ENCODE measurements around the gene CAMLG. TPM values are rescaled to one million over a fixed set of nuclear protein-coding genes. Genes with fewer than 3 reads are reported as not detected.
A peak's percentile ranks its signal among the peaks of the same experiment; 100 is the strongest.
"Not testable (repeated sequence)": the region's sequence is repeated elsewhere in the genome, so short reads cannot be mapped to it uniquely, and the experiment has no call there.

The CAMLG gene
- total RNA-seq (2021; ENCODE audit: unreplicated experiment), result 28.3 TPM
- 25.2 TPM for polyA plus RNA-seq (2012; ENCODE audit: insufficient read length)
- percentile 69 among the genes with signal in this experiment for Bru-seq, nascent RNA
- percentile 76 among the genes with signal in this experiment for BruChase-seq, experiment 1, labeled RNA remaining after a 2-hour chase
- BruChase-seq, experiment 2, labeled RNA remaining after a 6-hour chase, result percentile 79 among the genes with signal in this experiment
- long read RNA-seq, transcript CAMLG-202 (3 exons, 895 nt), result minor isoform, 10 of 57 reads
- long read RNA-seq, transcript CAMLG-201 (4 exons, 2,221 nt), result major isoform, 26 of 57 reads
- long read RNA-seq, partial matches to known transcripts, result 6 of 57 reads
- long read RNA-seq, other reads (novel, unspliced or antisense), result 15 of 57 reads

GRCh38 chr5:134738133-134738962, at the start of gene CAMLG:
CAMLG (plus strand) TSS chr5:134738548; CDS start chr5:134738621, 73 bp downstream.
- BruUV-seq (replicated peaks), result no TSS peak

GRCh38 chr5:134690144-134690543, 48.2 kb upstream of the CAMLG start:
- H3K4me3 ChIP-seq (ENCODE audit: low read depth in 2 of 2, low read length in 2 of 2); DNase-seq (ENCODE audit: low read depth, low spot score); H3K27ac ChIP-seq (ENCODE audit: low read length); in situ Hi-C loops (cut with HindIII; ENCODE audit: low pct_unique_long_range_greater_than_20kb, low sequenced_read_pairs); H3K36me3 ChIP-seq (ENCODE audit: control insufficient read depth, insufficient read depth, low read length); ATAC-seq; H3K9me3 ChIP-seq (ENCODE audit: control insufficient read depth, insufficient read depth, low read depth, low read length); H3K4me1 ChIP-seq (ENCODE audit: control insufficient read depth, insufficient read depth, low read length); intact Hi-C loops (cut with micrococcal nuclease; ENCODE audit: unreplicated experiment); BruUV-seq (replicated peaks); H3K27me3 ChIP-seq (ENCODE audit: control insufficient read depth, insufficient read depth, low read length); CTCF ChIA-PET: not testable (repeated sequence)
- POLR2A ChIA-PET, result interaction anchor here (0.6 kb wide), 1 partner anchor 9 kb away, joined by 7 read pairs; no protein-coding TSS in a partner anchor

More at GRCh38 chr5:134738133-134738962, at the start of gene CAMLG:
- peak; percentile 99 for ATAC-seq
- ChIA-PET POLR2A (interaction anchor here (0.5 to 1.8 kb wide), 3 partner anchors 9 to 20 kb away, joined by 3 to 9 read pairs (median 8); partner anchors contain the start of gene DDX46), CTCF (interaction anchor here (0.6 to 0.8 kb wide), 4 partner anchors 23 to 214 kb away, joined by 3 to 6 read pairs (median 4); no protein-coding TSS in a partner anchor)
- H3K9me3 ChIP-seq (ENCODE audit: control insufficient read depth, insufficient read depth, low read depth, low read length), result no peaks in the 10 kb centered on the region
- H3K4me1 ChIP-seq (ENCODE audit: control insufficient read depth, insufficient read depth, low read length), result peaks cover 9% of the 10 kb centered on the region; the same call in 1 of the 2 replicates
- in situ Hi-C loops (cut with HindIII; ENCODE audit: low pct_unique_long_range_greater_than_20kb, low sequenced_read_pairs) (no loop called here), intact Hi-C loops (cut with micrococcal nuclease; ENCODE audit: unreplicated experiment) (no loop called here)
- TF ChIP-seq POLR2AphosphoS5 (IDR thresholded peaks at IDR 0.05; ENCODE audit: low read depth, low read length) (peak; percentile 61; the same call in 1 of the 2 replicates), SIN3A (IDR thresholded peaks at IDR 0.05; ENCODE audit: borderline replicate concordance, insufficient read depth, low read depth, low read length) (peak; percentile 95), TCF7L2 (IDR thresholded peaks at IDR 0.05; ENCODE audit: low read depth, low read length) (no peak), REST (IDR thresholded peaks at IDR 0.05; ENCODE audit: insufficient read depth in 1 of 2, low read depth in 2 of 2, low read length in 1 of 2) (no peak), CTCF (IDR thresholded peaks at IDR 0.05) (peak; percentile 87)
- DNase-seq (ENCODE audit: low read depth, low spot score), result peak; percentile 93
- H3K36me3 ChIP-seq (ENCODE audit: control insufficient read depth, insufficient read depth, low read length), result peaks cover 3% of the 10 kb centered on the region
- H3K4me3 ChIP-seq (ENCODE audit: low read depth in 2 of 2, low read length in 2 of 2), result peak within 1 kb of the TSS; percentile 95 to 98
- peak within 1 kb of the TSS; percentile 78 for H3K27ac ChIP-seq (ENCODE audit: low read length)
- no peaks in the 10 kb centered on the region for H3K27me3 ChIP-seq (ENCODE audit: control insufficient read depth, insufficient read depth, low read length)
